Panc1 (cell line): ENCODE results near the gene LILRB1. TPM values are rescaled to one million over a fixed set of nuclear protein-coding genes. Genes with fewer than 3 reads are reported as not detected.

Experiments
- ATAC-seq: fragments of 200-7000 bp; cut with Tn5 transposase; 2 replicates; pipeline ENCODE4 v1.9.1; 2020; ENCODE audit warnings: mild to moderate bottlenecking, moderate library complexity
- BruUV-seq: library from RNA; stranded (reverse); fragments of 400-500 nt; replicated peaks from 2 replicates; lab custom pipeline; 2021; lab: Mats Ljungman, UMichigan
- CTCF ChIA-PET: fragments of 300-600 bp; sonication (Branson Sonifier 250); formaldehyde crosslinking; loops from one replicate; lab custom pipeline; 2022; ENCODE audit warnings: antibody characterized with exemption; lab: Charles Lee
- POLR2A ChIA-PET: fragments of 300-600 bp; sonication (Branson Sonifier 250); formaldehyde crosslinking; loops from one replicate; lab custom pipeline; 2022; ENCODE audit warnings: antibody characterized with exemption; lab: Charles Lee
- DNase-seq: peaks from one replicate; pipeline ENCODE4 v3.0.0-alpha.2; 2010; ENCODE audit warnings: low read depth, low spot score
- H3K27ac ChIP-seq: 2 replicates; pipeline ENCODE4 v1.5.1; 2011; ENCODE audit warnings: mild to moderate bottlenecking, low read length, inconsistent platforms
- H3K27me3 ChIP-seq: fragments of 200-500 bp; sonication (Bioruptor generic); 2 replicates; pipeline ENCODE4 v1.6.0; 2014; ENCODE audit warnings: low read length, inconsistent platforms; ENCODE audit not compliant: control insufficient read depth, insufficient read depth
- H3K36me3 ChIP-seq: fragments of 200-500 bp; sonication (Bioruptor generic); 2 replicates; pipeline ENCODE4 v1.5.1; 2014; ENCODE audit warnings: inconsistent platforms, mild to moderate bottlenecking, low read length, moderate library complexity; ENCODE audit not compliant: control insufficient read depth, insufficient read depth
- H3K4me1 ChIP-seq: 2 replicates; pipeline ENCODE4 v1.5.1; 2011; ENCODE audit warnings: inconsistent platforms, mild to moderate bottlenecking, low read length, moderate library complexity; ENCODE audit not compliant: control insufficient read depth, insufficient read depth
- H3K4me3 ChIP-seq, 2 experiments: 2 replicates each; pipeline ENCODE4 v1.5.1; 2011 to 2012; ENCODE audit warnings: low read depth in 2 of 2, low read length in 2 of 2, mild to moderate bottlenecking in 2 of 2, inconsistent platforms in 1 of 2, moderate library complexity in 1 of 2
- H3K9me3 ChIP-seq: fragments of 200-500 bp; sonication (Bioruptor generic); 2 replicates; pipeline ENCODE4 v1.5.1; 2014; ENCODE audit warnings: low read depth, mild to moderate bottlenecking, inconsistent platforms, low read length, moderate library complexity; ENCODE audit not compliant: control insufficient read depth, insufficient read depth
- POLR2AphosphoS5 ChIP-seq: IDR thresholded peaks from 2 replicates; pipeline ENCODE4 v1.6.1; 2012; ENCODE audit warnings: mild to moderate bottlenecking, low read depth, low read length, moderate library complexity
- SIN3A ChIP-seq: IDR thresholded peaks from 2 replicates; pipeline ENCODE4 v1.6.1; 2012; ENCODE audit warnings: low read depth, mild to moderate bottlenecking, low read length, moderate library complexity, borderline replicate concordance; ENCODE audit not compliant: insufficient read depth
- TCF7L2 ChIP-seq: IDR thresholded peaks from 2 replicates; pipeline ENCODE4 v1.6.1; 2011; ENCODE audit warnings: mild to moderate bottlenecking, low read depth, low read length, inconsistent platforms
- in situ Hi-C: cut with HindIII; loops from 2 replicates; pipeline ENCODE4 v1.10.0; 2016; ENCODE audit warnings: low sequenced_read_pairs, low pct_unique_long_range_greater_than_20kb
- intact Hi-C: fragments of 100-400 bp; cut with micrococcal nuclease; formaldehyde crosslinking; loops from one replicate; pipeline ENCODE4 v1.10.0; 2022; ENCODE audit not compliant: unreplicated experiment
- total RNA-seq: library from RNA; stranded (reverse); gene quantifications from one replicate; pipeline ENCODE4 v1.2.1, GENCODE V29; 2021; ENCODE audit not compliant: unreplicated experiment
- TF ChIP-seq, protein P1 (sequence below), 2 experiments: IDR thresholded peaks; 2 replicates each; pipeline ENCODE4 v1.6.1; 2011 to 2012; ENCODE audit warnings: low read depth in 2 of 2, control low read depth in 1 of 2, low read length in 1 of 2, mild to moderate bottlenecking in 1 of 2, moderate library complexity in 1 of 2; ENCODE audit not compliant: insufficient read depth in 1 of 2
- TF ChIP-seq, protein P2 (sequence below): fragments of 450-650 bp; IDR thresholded peaks from 2 replicates; pipeline ENCODE4 v1.5.1; 2017; ENCODE audit warnings: mild to moderate bottlenecking

LILRB1 gene
- total RNA-seq, 1 experiment from 2014 or later = 0.08 TPM

DNA sequence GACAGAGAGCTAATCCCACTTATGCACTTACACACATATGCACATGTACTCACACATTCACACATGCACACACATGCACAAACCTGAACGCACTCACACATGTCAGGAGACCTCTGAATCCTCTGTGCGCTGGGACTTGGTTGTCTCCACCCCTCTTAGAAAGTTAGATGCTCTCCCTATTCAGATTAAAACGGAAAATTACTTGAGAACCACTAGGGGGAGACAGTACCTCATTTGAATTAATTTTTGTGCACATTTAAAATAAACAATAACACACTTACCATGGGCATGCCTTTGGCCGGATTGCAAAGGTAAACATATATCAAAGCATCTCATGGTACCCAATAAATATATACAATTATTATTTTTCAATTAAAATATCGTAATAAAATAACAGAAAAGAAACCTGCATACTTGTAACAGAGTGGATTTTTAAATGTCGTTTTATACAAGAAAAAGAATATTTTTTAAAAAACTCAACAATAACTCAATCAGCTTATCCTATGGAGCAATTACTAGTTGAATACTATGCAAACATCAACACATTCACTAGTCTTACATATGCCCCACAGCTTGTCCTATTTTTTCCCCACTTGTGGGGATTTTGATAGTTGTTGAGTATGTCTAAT, 23.0 kb downstream of the LILRB1 start:
- DNase-seq = peak; percentile 17

DNA sequence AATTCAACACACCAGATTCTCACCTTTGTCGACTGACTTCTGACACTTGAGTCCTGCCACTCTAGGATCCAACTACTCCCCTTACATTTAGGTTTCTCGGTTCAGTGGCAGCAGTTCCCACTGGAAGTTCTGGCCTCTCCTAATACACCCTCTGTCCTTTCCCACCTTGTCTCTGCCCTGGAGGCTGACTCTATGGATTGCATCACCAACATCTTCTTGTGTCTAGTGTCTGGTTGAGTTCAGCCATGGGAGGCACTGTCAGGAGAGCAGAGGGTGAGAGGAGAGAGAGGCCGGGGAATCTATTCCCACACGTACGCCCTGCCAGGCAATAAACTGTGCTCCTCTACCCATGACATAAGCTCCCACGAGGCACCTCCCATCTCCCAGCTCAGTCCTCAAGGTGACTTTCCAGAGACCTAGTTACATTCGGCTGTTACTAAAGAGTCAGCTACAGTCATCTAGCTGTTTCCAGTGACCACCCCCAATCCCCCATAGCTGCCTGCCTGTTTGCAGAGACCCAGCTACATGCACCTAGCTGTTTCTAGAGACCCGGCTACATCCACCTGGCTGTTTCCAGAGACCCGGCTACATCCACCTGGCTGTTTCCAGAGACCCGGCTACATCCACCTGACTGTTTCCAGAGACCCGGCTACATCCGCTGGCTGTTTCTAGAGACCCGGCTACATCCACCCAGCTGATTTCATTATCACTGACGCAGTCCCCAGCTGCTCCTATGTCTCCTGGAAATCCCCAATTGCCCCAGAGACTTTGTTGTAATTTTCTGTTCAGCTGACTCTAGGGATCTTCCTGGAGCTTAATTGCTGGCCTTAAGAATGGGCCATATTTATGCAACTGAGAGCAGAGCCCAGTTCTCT, 24.4 kb downstream of the LILRB1 start:
- ATAC-seq (0 out of 2 replicates have a peak, but pooled peaks have one; percentile 32), DNase-seq (no peak)
- in situ Hi-C loops = no loop called here
- ChIA-PET POLR2A (no interaction called here), CTCF (interaction anchor here (0.6 kb wide), 1 partner anchor 425 kb away, joined by 11 read pairs; no protein-coding TSS in a partner anchor)
- no peak overlapping the region for H3K27ac ChIP-seq
- no peaks in the 10 kb centered on the region for H3K4me1 ChIP-seq
- no TSS peak for BruUV-seq
- TF ChIP-seq TCF7L2 (no peak), POLR2AphosphoS5 (no peak), SIN3A (no peak)
- TF ChIP-seq, protein P1, sequence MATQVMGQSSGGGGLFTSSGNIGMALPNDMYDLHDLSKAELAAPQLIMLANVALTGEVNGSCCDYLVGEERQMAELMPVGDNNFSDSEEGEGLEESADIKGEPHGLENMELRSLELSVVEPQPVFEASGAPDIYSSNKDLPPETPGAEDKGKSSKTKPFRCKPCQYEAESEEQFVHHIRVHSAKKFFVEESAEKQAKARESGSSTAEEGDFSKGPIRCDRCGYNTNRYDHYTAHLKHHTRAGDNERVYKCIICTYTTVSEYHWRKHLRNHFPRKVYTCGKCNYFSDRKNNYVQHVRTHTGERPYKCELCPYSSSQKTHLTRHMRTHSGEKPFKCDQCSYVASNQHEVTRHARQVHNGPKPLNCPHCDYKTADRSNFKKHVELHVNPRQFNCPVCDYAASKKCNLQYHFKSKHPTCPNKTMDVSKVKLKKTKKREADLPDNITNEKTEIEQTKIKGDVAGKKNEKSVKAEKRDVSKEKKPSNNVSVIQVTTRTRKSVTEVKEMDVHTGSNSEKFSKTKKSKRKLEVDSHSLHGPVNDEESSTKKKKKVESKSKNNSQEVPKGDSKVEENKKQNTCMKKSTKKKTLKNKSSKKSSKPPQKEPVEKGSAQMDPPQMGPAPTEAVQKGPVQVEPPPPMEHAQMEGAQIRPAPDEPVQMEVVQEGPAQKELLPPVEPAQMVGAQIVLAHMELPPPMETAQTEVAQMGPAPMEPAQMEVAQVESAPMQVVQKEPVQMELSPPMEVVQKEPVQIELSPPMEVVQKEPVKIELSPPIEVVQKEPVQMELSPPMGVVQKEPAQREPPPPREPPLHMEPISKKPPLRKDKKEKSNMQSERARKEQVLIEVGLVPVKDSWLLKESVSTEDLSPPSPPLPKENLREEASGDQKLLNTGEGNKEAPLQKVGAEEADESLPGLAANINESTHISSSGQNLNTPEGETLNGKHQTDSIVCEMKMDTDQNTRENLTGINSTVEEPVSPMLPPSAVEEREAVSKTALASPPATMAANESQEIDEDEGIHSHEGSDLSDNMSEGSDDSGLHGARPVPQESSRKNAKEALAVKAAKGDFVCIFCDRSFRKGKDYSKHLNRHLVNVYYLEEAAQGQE (IDR thresholded peaks at IDR 0.05; ENCODE audit: insufficient read depth in 1 of 2, low read depth in 2 of 2, low read length in 1 of 2) = no peak
- TF ChIP-seq, protein P2, sequence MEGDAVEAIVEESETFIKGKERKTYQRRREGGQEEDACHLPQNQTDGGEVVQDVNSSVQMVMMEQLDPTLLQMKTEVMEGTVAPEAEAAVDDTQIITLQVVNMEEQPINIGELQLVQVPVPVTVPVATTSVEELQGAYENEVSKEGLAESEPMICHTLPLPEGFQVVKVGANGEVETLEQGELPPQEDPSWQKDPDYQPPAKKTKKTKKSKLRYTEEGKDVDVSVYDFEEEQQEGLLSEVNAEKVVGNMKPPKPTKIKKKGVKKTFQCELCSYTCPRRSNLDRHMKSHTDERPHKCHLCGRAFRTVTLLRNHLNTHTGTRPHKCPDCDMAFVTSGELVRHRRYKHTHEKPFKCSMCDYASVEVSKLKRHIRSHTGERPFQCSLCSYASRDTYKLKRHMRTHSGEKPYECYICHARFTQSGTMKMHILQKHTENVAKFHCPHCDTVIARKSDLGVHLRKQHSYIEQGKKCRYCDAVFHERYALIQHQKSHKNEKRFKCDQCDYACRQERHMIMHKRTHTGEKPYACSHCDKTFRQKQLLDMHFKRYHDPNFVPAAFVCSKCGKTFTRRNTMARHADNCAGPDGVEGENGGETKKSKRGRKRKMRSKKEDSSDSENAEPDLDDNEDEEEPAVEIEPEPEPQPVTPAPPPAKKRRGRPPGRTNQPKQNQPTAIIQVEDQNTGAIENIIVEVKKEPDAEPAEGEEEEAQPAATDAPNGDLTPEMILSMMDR = no peak
- intact Hi-C loops = no loop called here
- H3K4me3 ChIP-seq = no peak overlapping the region
- H3K9me3 ChIP-seq = no peaks in the 10 kb centered on the region
- no peaks in the 10 kb centered on the region for H3K36me3 ChIP-seq
- peaks cover 5% of the 10 kb centered on the region; the same call in 1 of the 2 replicates for H3K27me3 ChIP-seq

More for the DNA sequence above, 23.0 kb downstream of the LILRB1 start:
- in situ Hi-C loops = no loop called here
- ChIA-PET POLR2A (no interaction called here), CTCF (interaction anchor here (0.6 to 1.0 kb wide), 3 partner anchors 17 to 229 kb away, joined by 3 to 5 read pairs (median 5); no protein-coding TSS in a partner anchor)
- intact Hi-C loops = no loop called here
- BruUV-seq = no TSS peak
- Histone ChIP-seq H3K9me3 (no peaks in the 10 kb centered on the region), H3K36me3 (no peaks in the 10 kb centered on the region), H3K4me3 (no peak overlapping the region), H3K27me3 (peaks cover 3% of the 10 kb centered on the region; the same call in 1 of the 2 replicates), H3K27ac (no peak overlapping the region), H3K4me1 (no peaks in the 10 kb centered on the region)
- TF ChIP-seq, protein P1 (IDR thresholded peaks at IDR 0.05; ENCODE audit: insufficient read depth in 1 of 2, low read depth in 2 of 2, low read length in 1 of 2) = no peak
- TF ChIP-seq, protein P2 = peak; percentile 87
- peak; percentile 79 for ATAC-seq
